Measurements from ENCODE around the gene CDKAL1.
"Not testable (repeated sequence)": the region's sequence is repeated elsewhere in the genome, so short reads cannot be mapped to it uniquely, and the experiment has no call there.

Gene CDKAL1

GRCh38 chr6:21049148-21049547 lies 514.9 kb downstream of the CDKAL1 start:
- DNase-seq (ENCODE audit: extremely low read depth in 1 of 2, low read depth in 1 of 2) = no peak

GRCh38 chr6:21049572-21049971 lies 515.3 kb downstream of the CDKAL1 start:
- no peak for DNase-seq (ENCODE audit: extremely low read depth in 1 of 2, low read depth in 1 of 2)

GRCh38 chr6:21050935-21051334 lies 516.7 kb downstream of the CDKAL1 start:
- DNase-seq (ENCODE audit: extremely low read depth in 1 of 2, low read depth in 1 of 2) = no peak

GRCh38 chr6:21051777-21052176 lies 517.5 kb downstream of the CDKAL1 start:
- DNase-seq (ENCODE audit: extremely low read depth in 1 of 2, low read depth in 1 of 2) = no peak

GRCh38 chr6:21053612-21054011 lies 519.4 kb downstream of the CDKAL1 start:
- DNase-seq (ENCODE audit: extremely low read depth in 1 of 2, low read depth in 1 of 2) = no peak

GRCh38 chr6:21055480-21055879 lies 521.2 kb downstream of the CDKAL1 start:
- not testable (repeated sequence) for DNase-seq (ENCODE audit: extremely low read depth in 1 of 2, low read depth in 1 of 2)

- DNase-seq (ENCODE audit: extremely low read depth in 1 of 2, low read depth in 1 of 2) = no peak
These were observed 527.6 kb downstream of the CDKAL1 start for GRCh38 chr6:21061892-21062291.

GRCh38 chr6:21064756-21065340 lies 530.6 kb downstream of the CDKAL1 start:
- no peak for DNase-seq (ENCODE audit: extremely low read depth in 1 of 2, low read depth in 1 of 2)

GRCh38 chr6:21067521-21067920 lies 533.3 kb downstream of the CDKAL1 start:
- no peak for DNase-seq (ENCODE audit: extremely low read depth in 1 of 2, low read depth in 1 of 2)

- DNase-seq (ENCODE audit: extremely low read depth in 1 of 2, low read depth in 1 of 2) = no peak
These were observed 536.4 kb downstream of the CDKAL1 start for GRCh38 chr6:21070620-21071019.

- DNase-seq (ENCODE audit: extremely low read depth in 1 of 2, low read depth in 1 of 2) = no peak
These were observed 537.7 kb downstream of the CDKAL1 start for GRCh38 chr6:21071780-21072468.

- DNase-seq (ENCODE audit: extremely low read depth in 1 of 2, low read depth in 1 of 2) = no peak
These were observed 539.1 kb downstream of the CDKAL1 start for GRCh38 chr6:21073318-21073839.

- no peak for DNase-seq (ENCODE audit: extremely low read depth in 1 of 2, low read depth in 1 of 2)
These were observed 540.2 kb downstream of the CDKAL1 start for GRCh38 chr6:21074484-21074883.

- DNase-seq (ENCODE audit: extremely low read depth in 1 of 2, low read depth in 1 of 2) = no peak
These were observed 541.7 kb downstream of the CDKAL1 start for GRCh38 chr6:21075986-21076385.

GRCh38 chr6:21078497-21078896 lies 544.2 kb downstream of the CDKAL1 start:
- no peak for DNase-seq (ENCODE audit: extremely low read depth in 1 of 2, low read depth in 1 of 2)

- DNase-seq (ENCODE audit: extremely low read depth in 1 of 2, low read depth in 1 of 2) = no peak
These were observed 545.3 kb downstream of the CDKAL1 start for GRCh38 chr6:21079468-21080048.

- no peak for DNase-seq (ENCODE audit: extremely low read depth in 1 of 2, low read depth in 1 of 2)
These were observed 546.0 kb downstream of the CDKAL1 start for GRCh38 chr6:21080221-21080620.

GRCh38 chr6:21082091-21082490 lies 547.8 kb downstream of the CDKAL1 start:
- DNase-seq (ENCODE audit: extremely low read depth in 1 of 2, low read depth in 1 of 2) = no peak

GRCh38 chr6:21083708-21084107 lies 549.5 kb downstream of the CDKAL1 start:
- DNase-seq (ENCODE audit: extremely low read depth in 1 of 2, low read depth in 1 of 2) = no peak

GRCh38 chr6:21084656-21085055 lies 550.4 kb downstream of the CDKAL1 start:
- DNase-seq (ENCODE audit: extremely low read depth in 1 of 2, low read depth in 1 of 2) = no peak

GRCh38 chr6:21085211-21085610 lies 551.0 kb downstream of the CDKAL1 start:
- DNase-seq (ENCODE audit: extremely low read depth in 1 of 2, low read depth in 1 of 2) = no peak

GRCh38 chr6:21085643-21086042 lies 551.4 kb downstream of the CDKAL1 start:
- DNase-seq (ENCODE audit: extremely low read depth in 1 of 2, low read depth in 1 of 2) = no peak

Data from activated CD8-positive, alpha-beta memory T cell treated with anti-CD3 and anti-CD28 coated beads for 1 hour (primary cell).